HEK293 (cell line): ENCODE measurements around the gene CAND2.

Source experiments
- CTCF ChIA-PET: fragments of 350-600 bp; formaldehyde crosslinking; extraction: SDS; loops from one replicate; lab custom pipeline; 2021; ENCODE audit warnings: antibody characterized with exemption; lab: Yijun Ruan, JAX
- POLR2A ChIA-PET: fragments of 300-600 bp; formaldehyde crosslinking; extraction: SDS; loops from one replicate; lab custom pipeline; 2020; ENCODE audit warnings: antibody characterized with exemption, inconsistent platforms; lab: Yijun Ruan, JAX
- H3K27ac ChIP-seq: fragments of 200-500 bp; sonication (Bioruptor generic); 2 replicates; pipeline ENCODE4 v1.5.1; 2014; ENCODE audit warnings: low read depth, low read length, control low read depth, inconsistent platforms; ENCODE audit errors: extremely low read depth
- H3K36me3 ChIP-seq, 2 experiments: fragments of 200-500 bp in 1 of 2; sonication (Bioruptor generic) in 1 of 2; 1 replicate in 1 of 2; 2 replicates in 1 of 2; pipeline ENCODE4 v1.5.1; 2014 to 2017; ENCODE audit warnings: inconsistent platforms in 2 of 2, low read length in 2 of 2; ENCODE audit not compliant: control insufficient read depth in 2 of 2, insufficient read depth in 1 of 2
- H3K4me1 ChIP-seq: fragments of 200-500 bp; sonication (Bioruptor generic); 2 replicates; pipeline ENCODE4 v1.5.1; 2014; ENCODE audit warnings: mild to moderate bottlenecking, low read length, inconsistent platforms; ENCODE audit not compliant: control insufficient read depth, insufficient read depth
- H3K4me3 ChIP-seq: 2 replicates; pipeline ENCODE4 v1.5.1; 2011; ENCODE audit warnings: low read depth, mild to moderate bottlenecking, control low read depth, low read length, moderate library complexity
- H3K9me3 ChIP-seq: fragments of 200-500 bp; sonication (Bioruptor generic); 2 replicates; pipeline ENCODE4 v1.5.1; 2014; ENCODE audit warnings: low read depth, low read length, inconsistent platforms; ENCODE audit not compliant: control insufficient read depth, insufficient read depth
- KLF16 ChIP-seq: fragments of 450-650 bp; formaldehyde crosslinking; IDR thresholded peaks from 2 replicates; pipeline ENCODE4 v1.5.1; 2017; ENCODE audit warnings: missing biosample characterization, missing genetic modification characterization
- ZNF10 ChIP-seq: fragments of 450-650 bp; formaldehyde crosslinking; IDR thresholded peaks from 2 replicates; pipeline ENCODE4 v1.5.1; 2017; ENCODE audit warnings: missing biosample characterization, missing genetic modification characterization
- ZNF19 ChIP-seq: fragments of 450-650 bp; formaldehyde crosslinking; IDR thresholded peaks from 2 replicates; pipeline ENCODE4; 2016; ENCODE audit warnings: missing biosample characterization, missing genetic modification characterization, low read depth
- ZNF37A ChIP-seq: fragments of 450-650 bp; IDR thresholded peaks from 2 replicates; pipeline ENCODE4 v1.5.1; 2018; ENCODE audit warnings: missing biosample characterization, missing genetic modification characterization
- ZNF610 ChIP-seq: fragments of 450-650 bp; formaldehyde crosslinking; IDR thresholded peaks from 2 replicates; pipeline ENCODE4 v1.5.1; 2016; ENCODE audit warnings: missing biosample characterization, missing genetic modification characterization, borderline replicate concordance
- ZNF701 ChIP-seq: fragments of 450-650 bp; formaldehyde crosslinking; IDR thresholded peaks from 2 replicates; pipeline ENCODE4 v1.5.1; 2016; ENCODE audit warnings: missing biosample characterization, missing genetic modification characterization
- TF ChIP-seq, protein P1 (sequence below): fragments of 450-650 bp; formaldehyde crosslinking; IDR thresholded peaks from 2 replicates; pipeline ENCODE4 v1.5.1; 2016; ENCODE audit warnings: missing biosample characterization, missing genetic modification characterization
- TF ChIP-seq, protein P2 (sequence below): fragments of 450-650 bp; formaldehyde crosslinking; IDR thresholded peaks from 2 replicates; pipeline ENCODE4 v1.5.1; 2016; ENCODE audit warnings: missing biosample characterization, missing genetic modification characterization
- TF ChIP-seq, protein P3 (sequence below): fragments of 450-650 bp; formaldehyde crosslinking; IDR thresholded peaks from 2 replicates; pipeline ENCODE4 v1.5.1; 2016; ENCODE audit warnings: missing biosample characterization, missing genetic modification characterization

CAND2 gene

DNA sequence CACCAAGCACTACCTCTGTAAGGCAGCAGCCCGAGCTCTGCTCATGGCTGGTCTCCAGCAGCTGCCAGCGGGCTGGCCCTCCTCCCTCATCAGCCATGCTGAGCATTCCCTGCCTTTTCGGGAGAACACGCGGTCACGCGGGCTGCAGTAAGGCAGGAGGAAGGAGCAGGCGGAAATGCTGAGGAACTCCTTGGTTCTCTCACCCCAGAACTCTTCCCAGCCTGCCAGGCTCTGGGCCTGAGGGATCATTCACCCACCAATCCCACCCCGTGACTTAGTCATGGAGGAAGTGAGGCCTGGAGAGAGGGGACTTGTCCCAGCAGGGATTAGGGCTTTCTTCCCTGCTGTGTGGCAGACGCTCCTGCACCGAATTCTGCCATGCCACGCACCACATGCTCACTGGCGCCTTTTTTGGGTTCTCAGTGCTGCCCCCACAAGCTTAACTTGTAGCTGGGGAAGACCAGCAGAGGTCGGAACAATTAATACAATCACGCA, 87.8 kb downstream of the CAND2 start:
- Histone ChIP-seq H3K4me1 (no peaks in the 10 kb centered on the region), H3K9me3 (no peaks in the 10 kb centered on the region), H3K27ac (no peak overlapping the region), H3K36me3 (no peaks in the 10 kb centered on the region)
- ChIA-PET POLR2A (no interaction called here), CTCF (interaction anchor here (2.0 kb wide), 1 partner anchor 7 kb away, joined by 8 read pairs; no protein-coding TSS in a partner anchor)
- TF ChIP-seq ZNF701 (tag by site-specific recombination) (no peak), KLF16 (tag by site-specific recombination) (no peak), ZNF19 (tag by site-specific recombination) (no peak), ZNF10 (tag by site-specific recombination) (no peak), ZNF610 (no peak), ZNF37A (tag by site-specific recombination) (no peak)
- TF ChIP-seq, protein P1, sequence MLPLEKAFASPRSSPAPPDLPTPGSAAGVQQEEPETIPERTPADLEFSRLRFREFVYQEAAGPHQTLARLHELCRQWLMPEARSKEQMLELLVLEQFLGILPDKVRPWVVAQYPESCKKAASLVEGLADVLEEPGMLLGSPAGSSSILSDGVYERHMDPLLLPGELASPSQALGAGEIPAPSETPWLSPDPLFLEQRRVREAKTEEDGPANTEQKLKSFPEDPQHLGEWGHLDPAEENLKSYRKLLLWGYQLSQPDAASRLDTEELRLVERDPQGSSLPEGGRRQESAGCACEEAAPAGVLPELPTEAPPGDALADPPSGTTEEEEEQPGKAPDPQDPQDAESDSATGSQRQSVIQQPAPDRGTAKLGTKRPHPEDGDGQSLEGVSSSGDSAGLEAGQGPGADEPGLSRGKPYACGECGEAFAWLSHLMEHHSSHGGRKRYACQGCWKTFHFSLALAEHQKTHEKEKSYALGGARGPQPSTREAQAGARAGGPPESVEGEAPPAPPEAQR (tag by site-specific recombination): no peak
- TF ChIP-seq, protein P2, sequence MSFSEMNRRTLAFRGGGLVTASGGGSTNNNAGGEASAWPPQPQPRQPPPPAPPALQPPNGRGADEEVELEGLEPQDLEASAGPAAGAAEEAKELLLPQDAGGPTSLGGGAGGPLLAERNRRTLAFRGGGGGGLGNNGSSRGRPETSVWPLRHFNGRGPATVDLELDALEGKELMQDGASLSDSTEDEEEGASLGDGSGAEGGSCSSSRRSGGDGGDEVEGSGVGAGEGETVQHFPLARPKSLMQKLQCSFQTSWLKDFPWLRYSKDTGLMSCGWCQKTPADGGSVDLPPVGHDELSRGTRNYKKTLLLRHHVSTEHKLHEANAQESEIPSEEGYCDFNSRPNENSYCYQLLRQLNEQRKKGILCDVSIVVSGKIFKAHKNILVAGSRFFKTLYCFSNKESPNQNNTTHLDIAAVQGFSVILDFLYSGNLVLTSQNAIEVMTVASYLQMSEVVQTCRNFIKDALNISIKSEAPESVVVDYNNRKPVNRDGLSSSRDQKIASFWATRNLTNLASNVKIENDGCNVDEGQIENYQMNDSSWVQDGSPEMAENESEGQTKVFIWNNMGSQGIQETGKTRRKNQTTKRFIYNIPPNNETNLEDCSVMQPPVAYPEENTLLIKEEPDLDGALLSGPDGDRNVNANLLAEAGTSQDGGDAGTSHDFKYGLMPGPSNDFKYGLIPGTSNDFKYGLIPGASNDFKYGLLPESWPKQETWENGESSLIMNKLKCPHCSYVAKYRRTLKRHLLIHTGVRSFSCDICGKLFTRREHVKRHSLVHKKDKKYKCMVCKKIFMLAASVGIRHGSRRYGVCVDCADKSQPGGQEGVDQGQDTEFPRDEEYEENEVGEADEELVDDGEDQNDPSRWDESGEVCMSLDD (tag by site-specific recombination): no peak
- TF ChIP-seq, protein P3, sequence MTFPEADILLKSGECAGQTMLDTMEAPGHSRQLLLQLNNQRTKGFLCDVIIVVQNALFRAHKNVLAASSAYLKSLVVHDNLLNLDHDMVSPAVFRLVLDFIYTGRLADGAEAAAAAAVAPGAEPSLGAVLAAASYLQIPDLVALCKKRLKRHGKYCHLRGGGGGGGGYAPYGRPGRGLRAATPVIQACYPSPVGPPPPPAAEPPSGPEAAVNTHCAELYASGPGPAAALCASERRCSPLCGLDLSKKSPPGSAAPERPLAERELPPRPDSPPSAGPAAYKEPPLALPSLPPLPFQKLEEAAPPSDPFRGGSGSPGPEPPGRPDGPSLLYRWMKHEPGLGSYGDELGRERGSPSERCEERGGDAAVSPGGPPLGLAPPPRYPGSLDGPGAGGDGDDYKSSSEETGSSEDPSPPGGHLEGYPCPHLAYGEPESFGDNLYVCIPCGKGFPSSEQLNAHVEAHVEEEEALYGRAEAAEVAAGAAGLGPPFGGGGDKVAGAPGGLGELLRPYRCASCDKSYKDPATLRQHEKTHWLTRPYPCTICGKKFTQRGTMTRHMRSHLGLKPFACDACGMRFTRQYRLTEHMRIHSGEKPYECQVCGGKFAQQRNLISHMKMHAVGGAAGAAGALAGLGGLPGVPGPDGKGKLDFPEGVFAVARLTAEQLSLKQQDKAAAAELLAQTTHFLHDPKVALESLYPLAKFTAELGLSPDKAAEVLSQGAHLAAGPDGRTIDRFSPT (tag by site-specific recombination): no peak
- TF ChIP-seq, all 188 proteins: peak for 0
- H3K4me3 ChIP-seq: no peak overlapping the region
